ENCODE results near the gene MYO7B. TPM values are rescaled to one million over a fixed set of nuclear protein-coding genes. Genes with fewer than 3 reads are reported as not detected.

MYO7B gene
- total RNA-seq, 5 donors from 2014 or later (not counting 1 experiment from before 2014, with no cell fraction given): 0.13 to 0.96 (median 0.28) TPM; not detected in 1

DNA sequence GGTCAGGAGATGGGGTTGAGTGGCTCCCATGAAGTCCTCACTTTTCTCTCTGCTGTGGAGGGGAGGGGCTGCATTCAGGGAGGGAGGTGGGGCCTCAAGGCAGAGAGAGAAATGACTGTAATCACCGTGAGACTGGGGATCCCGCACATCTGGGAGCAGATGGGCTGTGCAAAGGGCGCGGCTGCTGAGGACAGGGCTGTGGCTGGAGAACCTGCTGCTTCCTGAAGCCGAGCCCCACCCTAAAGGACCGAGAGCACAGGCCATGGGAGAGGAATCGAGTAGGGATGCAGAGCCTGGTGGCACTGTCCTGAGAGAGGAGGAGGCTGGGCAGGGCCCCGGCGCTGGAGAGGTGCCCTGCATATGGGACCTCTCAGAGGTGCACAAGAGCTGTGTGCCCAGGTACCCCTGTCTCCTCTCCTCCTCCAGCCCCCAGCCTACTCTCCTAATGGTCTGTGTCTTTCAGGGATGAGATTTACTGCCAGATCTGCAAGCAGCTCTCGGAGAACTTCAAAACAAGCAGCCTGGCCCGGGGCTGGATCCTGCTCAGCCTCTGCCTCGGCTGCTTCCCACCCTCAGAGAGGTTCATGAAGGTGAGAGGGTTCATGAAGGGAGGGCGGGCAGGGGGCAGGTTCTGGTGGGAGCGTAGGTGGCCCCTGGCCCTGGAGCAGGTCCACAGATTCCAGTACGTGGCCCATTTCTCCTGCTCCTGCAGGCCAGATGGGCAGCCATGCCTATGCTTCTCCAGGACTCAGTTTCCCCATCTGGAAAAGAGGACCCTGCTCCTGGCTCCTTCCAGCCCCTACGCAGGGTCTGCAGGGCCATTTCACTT lies 84.6 kb downstream of the MYO7B start:
- Histone ChIP-seq H3K36me3 (ENCODE audit: control insufficient read depth in 2 of 2, extremely low read depth in 1 of 2, insufficient read depth in 1 of 2, low read length in 1 of 2) (no peaks in the 10 kb centered on the region), H3K9me3 (no peaks in the 10 kb centered on the region), H3K4me1 (ENCODE audit: control insufficient read depth in 1 of 2, extremely low read depth in 1 of 2, insufficient read depth in 2 of 2, low read length in 2 of 2) (peaks cover 4 to 11% of the 10 kb centered on the region in 2 experiments), H3K27me3 (replicated peaks in 1 of 2; ENCODE audit: control insufficient read depth in 2 of 2, extremely low read depth in 1 of 2, insufficient read depth in 2 of 2, low read length in 1 of 2) (peaks cover 0 to 15% of the 10 kb centered on the region in 2 experiments), H3K27ac (ENCODE audit: low read length) (no peak overlapping the region), H3K4me3 (ENCODE audit: control insufficient read depth in 1 of 2, extremely low read depth in 1 of 2, low read length in 1 of 2) (no peak overlapping the region)
- no peaks in the 10 kb centered on the region for H3K36me3 Mint-ChIP-seq
- ChIA-PET CTCF (interaction anchor here in 1 of 2 donors (0.7 kb wide), 1 partner anchor 43 kb away, joined by 5 read pairs; no protein-coding TSS in a partner anchor), POLR2A (no interaction called here)
- 61% methylated on average over 10 of the region's 16 CpGs for WGBS (ENCODE audit: insufficient coverage)
- H3K27ac Mint-ChIP-seq: no peak overlapping the region
- H3K4me1 Mint-ChIP-seq: peaks cover 10 to 19% (median 12%) of the 10 kb centered on the region in 3 donors
- H3K9me3 Mint-ChIP-seq: no peaks in the 10 kb centered on the region
- peaks cover 3 to 11% of the 10 kb centered on the region in 2 donors for H3K27me3 Mint-ChIP-seq
- no peak overlapping the region for H3K4me3 Mint-ChIP-seq
- ATAC-seq (replicated peaks in 1 of 4) (no peak), DNase-seq (peak in 1 of 35 experiments; percentile 16)

- H3K4me3 Mint-ChIP-seq: no peak overlapping the region
- H3K4me1 ChIP-seq (ENCODE audit: control insufficient read depth in 1 of 2, extremely low read depth in 1 of 2, insufficient read depth in 2 of 2, low read length in 2 of 2): peaks cover 4 to 9% of the 10 kb centered on the region in 2 experiments
Measured at GRCh38 chr2:127620866-127621265, 85.4 kb downstream of the MYO7B start.

DNA sequence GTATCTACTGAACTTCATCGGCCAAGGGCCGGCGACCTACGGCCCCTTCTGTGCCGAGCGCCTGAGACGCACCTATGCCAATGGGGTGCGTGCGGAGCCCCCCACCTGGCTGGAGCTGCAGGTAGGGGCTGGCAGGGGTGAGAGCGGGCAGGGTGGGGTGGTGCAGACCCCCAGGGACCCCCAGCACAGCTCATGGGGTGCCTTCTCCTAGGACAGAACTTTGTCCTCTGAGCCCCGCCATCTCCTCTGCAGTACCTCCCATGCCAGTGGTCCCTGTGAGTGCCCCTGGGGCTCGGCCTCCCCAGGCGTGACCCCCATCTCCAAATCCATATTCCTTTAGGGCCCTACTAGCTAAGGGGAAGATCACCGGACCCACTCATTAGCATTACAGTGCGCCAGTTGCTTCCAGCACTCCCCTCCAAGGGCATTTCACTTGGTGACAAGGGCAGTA lies 86.5 kb downstream of the MYO7B start:
- ATAC-seq (replicated peaks in 1 of 4) (no peak), DNase-seq (no peak)
- H3K4me1 ChIP-seq (ENCODE audit: control insufficient read depth in 1 of 2, extremely low read depth in 1 of 2, insufficient read depth in 2 of 2, low read length in 2 of 2): peaks cover 0 to 2% of the 10 kb centered on the region in 2 experiments
- no peak overlapping the region for H3K27ac ChIP-seq (ENCODE audit: low read length)
- ChIA-PET CTCF (no interaction called here), POLR2A (no interaction called here)
- Mint-ChIP-seq H3K36me3 (no peaks in the 10 kb centered on the region), H3K4me1 (peaks cover 0 to 8% (median under 1%) of the 10 kb centered on the region in 3 donors), H3K27me3 (peaks cover 3 to 6% of the 10 kb centered on the region in 2 donors), H3K9me3 (no peaks in the 10 kb centered on the region), H3K4me3 (no peak overlapping the region), H3K27ac (no peak overlapping the region)
- no peaks in the 10 kb centered on the region for H3K36me3 ChIP-seq (ENCODE audit: control insufficient read depth in 2 of 2, extremely low read depth in 1 of 2, insufficient read depth in 1 of 2, low read length in 1 of 2)
- H3K27me3 ChIP-seq (replicated peaks in 1 of 2; ENCODE audit: control insufficient read depth in 2 of 2, extremely low read depth in 1 of 2, insufficient read depth in 2 of 2, low read length in 1 of 2): peaks cover 0 to 15% of the 10 kb centered on the region in 2 experiments
- no peak overlapping the region for H3K4me3 ChIP-seq (ENCODE audit: control insufficient read depth in 1 of 2, extremely low read depth in 1 of 2, low read length in 1 of 2)
- no peaks in the 10 kb centered on the region for H3K9me3 ChIP-seq
- 91% methylated on average over 14 of the region's 15 CpGs for WGBS (ENCODE audit: insufficient coverage)

More at GRCh38 chr2:127620866-127621265, 85.4 kb downstream of the MYO7B start:
- Mint-ChIP-seq H3K27ac (no peak overlapping the region), H3K4me1 (peaks cover 6 to 16% (median 8%) of the 10 kb centered on the region in 3 donors), H3K27me3 (peaks cover 3 to 8% of the 10 kb centered on the region in 2 donors), H3K36me3 (no peaks in the 10 kb centered on the region), H3K9me3 (no peaks in the 10 kb centered on the region)
- ChIA-PET POLR2A (no interaction called here), CTCF (no interaction called here)
- Histone ChIP-seq H3K9me3 (no peaks in the 10 kb centered on the region), H3K36me3 (ENCODE audit: control insufficient read depth in 2 of 2, extremely low read depth in 1 of 2, insufficient read depth in 1 of 2, low read length in 1 of 2) (no peaks in the 10 kb centered on the region), H3K27ac (ENCODE audit: low read length) (no peak overlapping the region), H3K4me3 (ENCODE audit: control insufficient read depth in 1 of 2, extremely low read depth in 1 of 2, low read length in 1 of 2) (no peak overlapping the region), H3K27me3 (replicated peaks in 1 of 2; ENCODE audit: control insufficient read depth in 2 of 2, extremely low read depth in 1 of 2, insufficient read depth in 2 of 2, low read length in 1 of 2) (peaks cover 0 to 15% of the 10 kb centered on the region in 2 experiments)
- DNase-seq (no peak), ATAC-seq (replicated peaks in 1 of 4) (no peak)
- WGBS (ENCODE audit: insufficient coverage): 60% methylated on average over 1 of the region's 3 CpGs

GRCh38 chr2:127622561-127623387 lies 87.3 kb downstream of the MYO7B start:
- no peaks in the 10 kb centered on the region for H3K4me1 ChIP-seq (ENCODE audit: control insufficient read depth in 1 of 2, extremely low read depth in 1 of 2, insufficient read depth in 2 of 2, low read length in 2 of 2)
- peaks cover 0 to 15% of the 10 kb centered on the region in 2 experiments for H3K27me3 ChIP-seq (replicated peaks in 1 of 2; ENCODE audit: control insufficient read depth in 2 of 2, extremely low read depth in 1 of 2, insufficient read depth in 2 of 2, low read length in 1 of 2)
- no peak overlapping the region for H3K27ac Mint-ChIP-seq
- CTCF ChIA-PET: no interaction called here
- DNase-seq (no peak), ATAC-seq (replicated peaks in 1 of 4) (no peak)
- H3K36me3 Mint-ChIP-seq: no peaks in the 10 kb centered on the region
- no peaks in the 10 kb centered on the region for H3K36me3 ChIP-seq (ENCODE audit: control insufficient read depth in 2 of 2, extremely low read depth in 1 of 2, insufficient read depth in 1 of 2, low read length in 1 of 2)
- WGBS (ENCODE audit: insufficient coverage): 79% methylated on average over 21 of the region's 21 CpGs
- no peak overlapping the region for H3K27ac ChIP-seq (ENCODE audit: low read length)
- peaks cover 3 to 5% of the 10 kb centered on the region in 2 donors for H3K27me3 Mint-ChIP-seq
- no peaks in the 10 kb centered on the region for H3K9me3 Mint-ChIP-seq
- H3K9me3 ChIP-seq: no peaks in the 10 kb centered on the region
- H3K4me3 Mint-ChIP-seq: no peak overlapping the region
- H3K4me3 ChIP-seq (ENCODE audit: control insufficient read depth in 1 of 2, extremely low read depth in 1 of 2, low read length in 1 of 2): no peak overlapping the region
- POLR2A ChIA-PET: no interaction called here
- H3K4me1 Mint-ChIP-seq: peaks cover 0 to 6% (median 0%) of the 10 kb centered on the region in 3 donors

GRCh38 chr2:127623388-127624319 lies 88.2 kb downstream of the MYO7B start:
- H3K36me3 Mint-ChIP-seq: no peaks in the 10 kb centered on the region
- peak in 2 of 35 experiments; percentile 1 to 19 for DNase-seq
- peaks cover 0 to 15% of the 10 kb centered on the region in 2 experiments for H3K27me3 ChIP-seq (replicated peaks in 1 of 2; ENCODE audit: control insufficient read depth in 2 of 2, extremely low read depth in 1 of 2, insufficient read depth in 2 of 2, low read length in 1 of 2)
- H3K9me3 ChIP-seq: no peaks in the 10 kb centered on the region
- no peak overlapping the region for H3K4me3 ChIP-seq (ENCODE audit: control insufficient read depth in 1 of 2, extremely low read depth in 1 of 2, low read length in 1 of 2)
- CTCF ChIA-PET: interaction anchor here in 1 of 2 donors (0.6 kb wide), 1 partner anchor 22 kb away, joined by 9 read pairs; no protein-coding TSS in a partner anchor
- peak in 1 of 4 experiments; percentile 19 for ATAC-seq (replicated peaks in 1 of 4)
- POLR2A ChIA-PET: no interaction called here
- H3K27ac Mint-ChIP-seq: no peak overlapping the region
- no peaks in the 10 kb centered on the region for H3K36me3 ChIP-seq (ENCODE audit: control insufficient read depth in 2 of 2, extremely low read depth in 1 of 2, insufficient read depth in 1 of 2, low read length in 1 of 2)
- peaks cover 0 to 6% (median 0%) of the 10 kb centered on the region in 3 donors for H3K4me1 Mint-ChIP-seq
- no peak overlapping the region for H3K27ac ChIP-seq (ENCODE audit: low read length)
- 84% methylated on average over 32 of the region's 38 CpGs for WGBS (ENCODE audit: insufficient coverage)
- H3K4me3 Mint-ChIP-seq: no peak overlapping the region
- H3K4me1 ChIP-seq (ENCODE audit: control insufficient read depth in 1 of 2, extremely low read depth in 1 of 2, insufficient read depth in 2 of 2, low read length in 2 of 2): no peaks in the 10 kb centered on the region
- H3K9me3 Mint-ChIP-seq: no peaks in the 10 kb centered on the region
- peaks cover 1 to 2% of the 10 kb centered on the region in 2 donors for H3K27me3 Mint-ChIP-seq
